HepG2 (cell line): Measurements from ENCODE around the gene CLEC18C. TPM values are rescaled to one million over a fixed set of nuclear protein-coding genes. Genes with fewer than 3 reads are reported as not detected.

Experiments
- AHR ChIP-seq: IDR thresholded peaks from 2 replicates; pipeline ENCODE4 v1.6.1; 2018; ENCODE audit warnings: missing genetic modification reagents, missing compliant biosample characterization
- CCAR2 ChIP-seq: fragments of 200-400 bp; formaldehyde crosslinking; optimal IDR thresholded peaks from 2 replicates; pipeline ENCODE3; 2018; ENCODE audit warnings: low read depth, mild to moderate bottlenecking, low read length, moderate library complexity
- CREM ChIP-seq, 2 experiments: sonication (generic) in 1 of 2; formaldehyde crosslinking in 1 of 2; IDR thresholded peaks; 2 replicates each; pipeline versions ENCODE4 v1.4.0 to v1.6.1; 2016 to 2020; ENCODE audit warnings: antibody characterized with exemption in 1 of 2, mild to moderate bottlenecking in 1 of 2, missing genetic modification reagents in 1 of 2
- MIXL1 ChIP-seq: IDR thresholded peaks from 2 replicates; pipeline ENCODE4 v1.6.1; 2016
- SMYD3 ChIP-seq: sonication (generic); formaldehyde crosslinking; IDR thresholded peaks from 2 replicates; pipeline ENCODE4 v1.8.1; 2023; ENCODE audit warnings: mild to moderate bottlenecking, missing genetic modification reagents
- TOE1 ChIP-seq: sonication (generic); formaldehyde crosslinking; IDR thresholded peaks from 2 replicates; pipeline ENCODE4 v1.4.0; 2020; ENCODE audit warnings: mild to moderate bottlenecking, missing genetic modification reagents
- TOPORS ChIP-seq: sonication (generic); formaldehyde crosslinking; IDR thresholded peaks from 2 replicates; pipeline ENCODE4 v1.8.0; 2023; ENCODE audit warnings: mild to moderate bottlenecking, missing genetic modification reagents
- ZBTB21 ChIP-seq: sonication (generic); formaldehyde crosslinking; IDR thresholded peaks from 2 replicates; pipeline ENCODE4 v1.4.0; 2020; ENCODE audit warnings: missing genetic modification reagents
- ZNF333 ChIP-seq: sonication (generic); formaldehyde crosslinking; IDR thresholded peaks from 2 replicates; pipeline ENCODE4 v1.4.0; 2020; ENCODE audit warnings: mild to moderate bottlenecking, missing genetic modification reagents, borderline replicate concordance
- polyA plus RNA-seq, 8 experiments: library from polyadenylated mRNA; depleted of rRNA in 3 of 8; stranded (reverse) in 7 of 8; unstranded in 1 of 8; fragments of >200 nt; fragmentation: Illumina TruSeq in 4 of 8; extraction: Trizol in 4 of 8; gene quantifications; 2 replicates each; pipeline versions ENCODE4 v1.2.1 to v1.2.3, GENCODE V29; 2011 to 2016; ENCODE audit warnings: low read depth in 4 of 8, missing spikeins in 1 of 8, mixed read lengths in 1 of 8; ENCODE audit not compliant: insufficient read depth in 1 of 8
- total RNA-seq, 5 experiments: library from RNA; depleted of rRNA; stranded (reverse); fragments of >200 nt; fragmentation: Illumina TruSeq; extraction: Trizol; gene quantifications; 2 replicates each; pipeline ENCODE4 v1.2.3, GENCODE V29; 2016; ENCODE audit warnings: low read depth in 1 of 5
- TF ChIP-seq, protein P1 (sequence below): sonication (generic); formaldehyde crosslinking; IDR thresholded peaks from 2 replicates; pipeline ENCODE4 v1.4.0; 2020; ENCODE audit warnings: missing genetic modification reagents, borderline replicate concordance
- TF ChIP-seq, protein P2 (sequence below), 2 experiments: sonication (generic) in 1 of 2; formaldehyde crosslinking in 1 of 2; IDR thresholded peaks; 2 replicates each; pipeline versions ENCODE4 v1.5.1 to v1.6.1; 2011 to 2020; ENCODE audit warnings: borderline replicate concordance in 1 of 2, low read depth in 1 of 2, low read length in 1 of 2, mild to moderate bottlenecking in 1 of 2, missing genetic modification reagents in 1 of 2, moderate library complexity in 1 of 2
- TF ChIP-seq, protein P3 (sequence below): sonication (generic); formaldehyde crosslinking; conservative IDR thresholded peaks from 2 replicates; pipeline ENCODE4 v1.4.0; 2020; ENCODE audit warnings: mild to moderate bottlenecking, missing genetic modification reagents, moderate library complexity
- TF ChIP-seq, protein P4 (sequence below): sonication (generic); formaldehyde crosslinking; IDR thresholded peaks from 2 replicates; pipeline ENCODE4 v1.4.0; 2020; ENCODE audit warnings: missing genetic modification reagents, mild to moderate bottlenecking, borderline replicate concordance

CLEC18C gene
- total and polyA plus RNA-seq, 2 of the 13 experiments (the other 11 are each of a cell fraction or from before 2014, with no cell fraction given): 0.15 to 0.29 TPM

DNA sequence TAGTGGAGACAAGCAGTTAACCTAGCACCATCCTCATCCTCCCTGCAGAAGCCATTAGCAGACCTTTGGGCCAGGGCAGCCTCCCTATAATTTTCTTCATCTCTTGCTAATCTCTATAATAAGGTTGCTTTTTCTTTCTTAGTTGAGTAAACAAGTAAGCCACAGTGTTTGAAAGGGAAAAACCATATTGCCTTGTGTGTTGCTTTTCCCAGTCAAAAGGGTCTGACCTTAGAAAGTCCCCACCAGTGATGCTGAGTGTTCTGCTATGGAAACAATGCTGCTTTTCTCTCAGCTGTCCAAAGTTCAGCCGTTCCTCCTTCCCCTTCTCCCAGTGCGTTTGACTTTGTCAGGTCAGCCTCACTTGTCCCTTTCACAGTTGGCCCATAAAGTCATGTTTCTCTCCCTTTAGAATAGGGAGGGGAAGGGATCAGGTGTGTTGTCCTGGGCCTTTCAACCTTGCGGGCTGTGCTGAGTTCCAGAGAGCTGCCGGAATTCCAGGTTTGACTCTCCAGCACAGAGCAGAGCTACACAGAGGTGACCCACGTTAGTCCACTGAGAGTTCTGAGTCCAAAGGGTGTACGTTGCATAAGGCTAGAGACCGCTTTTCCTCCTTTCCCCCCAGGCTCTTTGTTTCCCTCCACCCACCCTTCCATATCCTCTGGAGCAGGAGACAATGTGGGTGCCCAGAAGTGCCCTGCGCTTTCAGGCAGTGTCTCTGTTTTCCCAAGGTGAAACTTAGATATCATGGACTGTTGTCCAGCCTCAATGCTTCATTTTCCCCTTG, 15.9 kb upstream of the CLEC18C start (continued):
- TF ChIP-seq, protein P1, sequence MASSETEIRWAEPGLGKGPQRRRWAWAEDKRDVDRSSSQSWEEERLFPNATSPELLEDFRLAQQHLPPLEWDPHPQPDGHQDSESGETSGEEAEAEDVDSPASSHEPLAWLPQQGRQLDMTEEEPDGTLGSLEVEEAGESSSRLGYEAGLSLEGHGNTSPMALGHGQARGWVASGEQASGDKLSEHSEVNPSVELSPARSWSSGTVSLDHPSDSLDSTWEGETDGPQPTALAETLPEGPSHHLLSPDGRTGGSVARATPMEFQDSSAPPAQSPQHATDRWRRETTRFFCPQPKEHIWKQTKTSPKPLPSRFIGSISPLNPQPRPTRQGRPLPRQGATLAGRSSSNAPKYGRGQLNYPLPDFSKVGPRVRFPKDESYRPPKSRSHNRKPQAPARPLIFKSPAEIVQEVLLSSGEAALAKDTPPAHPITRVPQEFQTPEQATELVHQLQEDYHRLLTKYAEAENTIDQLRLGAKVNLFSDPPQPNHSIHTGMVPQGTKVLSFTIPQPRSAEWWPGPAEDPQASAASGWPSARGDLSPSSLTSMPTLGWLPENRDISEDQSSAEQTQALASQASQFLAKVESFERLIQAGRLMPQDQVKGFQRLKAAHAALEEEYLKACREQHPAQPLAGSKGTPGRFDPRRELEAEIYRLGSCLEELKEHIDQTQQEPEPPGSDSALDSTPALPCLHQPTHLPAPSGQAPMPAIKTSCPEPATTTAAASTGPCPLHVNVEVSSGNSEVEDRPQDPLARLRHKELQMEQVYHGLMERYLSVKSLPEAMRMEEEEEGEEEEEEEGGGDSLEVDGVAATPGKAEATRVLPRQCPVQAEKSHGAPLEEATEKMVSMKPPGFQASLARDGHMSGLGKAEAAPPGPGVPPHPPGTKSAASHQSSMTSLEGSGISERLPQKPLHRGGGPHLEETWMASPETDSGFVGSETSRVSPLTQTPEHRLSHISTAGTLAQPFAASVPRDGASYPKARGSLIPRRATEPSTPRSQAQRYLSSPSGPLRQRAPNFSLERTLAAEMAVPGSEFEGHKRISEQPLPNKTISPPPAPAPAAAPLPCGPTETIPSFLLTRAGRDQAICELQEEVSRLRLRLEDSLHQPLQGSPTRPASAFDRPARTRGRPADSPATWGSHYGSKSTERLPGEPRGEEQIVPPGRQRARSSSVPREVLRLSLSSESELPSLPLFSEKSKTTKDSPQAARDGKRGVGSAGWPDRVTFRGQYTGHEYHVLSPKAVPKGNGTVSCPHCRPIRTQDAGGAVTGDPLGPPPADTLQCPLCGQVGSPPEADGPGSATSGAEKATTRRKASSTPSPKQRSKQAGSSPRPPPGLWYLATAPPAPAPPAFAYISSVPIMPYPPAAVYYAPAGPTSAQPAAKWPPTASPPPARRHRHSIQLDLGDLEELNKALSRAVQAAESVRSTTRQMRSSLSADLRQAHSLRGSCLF (CRISPR knock-in tag): no peak
- TF ChIP-seq AHR (no peak), CREM (IDR thresholded peaks at IDR 0.05) (peak; percentile 79), CREM (CRISPR knock-in tag; IDR thresholded peaks at IDR 0.05) (no peak), MIXL1 (CRISPR knock-in tag) (no peak), ZBTB21 (CRISPR knock-in tag) (no peak), TOE1 (CRISPR knock-in tag) (peak; percentile 72; the same call in 1 of the 2 replicates), TOPORS (CRISPR knock-in tag) (peak; percentile 56; the same call in 1 of the 2 replicates), ZNF333 (CRISPR knock-in tag) (no peak), CCAR2 (no peak), SMYD3 (CRISPR knock-in tag) (peak; percentile 77; the same call in 1 of the 2 replicates)
- TF ChIP-seq, protein P2, sequence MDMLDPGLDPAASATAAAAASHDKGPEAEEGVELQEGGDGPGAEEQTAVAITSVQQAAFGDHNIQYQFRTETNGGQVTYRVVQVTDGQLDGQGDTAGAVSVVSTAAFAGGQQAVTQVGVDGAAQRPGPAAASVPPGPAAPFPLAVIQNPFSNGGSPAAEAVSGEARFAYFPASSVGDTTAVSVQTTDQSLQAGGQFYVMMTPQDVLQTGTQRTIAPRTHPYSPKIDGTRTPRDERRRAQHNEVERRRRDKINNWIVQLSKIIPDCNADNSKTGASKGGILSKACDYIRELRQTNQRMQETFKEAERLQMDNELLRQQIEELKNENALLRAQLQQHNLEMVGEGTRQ (IDR thresholded peaks at IDR 0.05; ENCODE audit: low read depth, low read length): no peak
- TF ChIP-seq, protein P2 (CRISPR knock-in tag; IDR thresholded peaks at IDR 0.05; ENCODE audit: borderline replicate concordance): no peak
- TF ChIP-seq, protein P3, sequence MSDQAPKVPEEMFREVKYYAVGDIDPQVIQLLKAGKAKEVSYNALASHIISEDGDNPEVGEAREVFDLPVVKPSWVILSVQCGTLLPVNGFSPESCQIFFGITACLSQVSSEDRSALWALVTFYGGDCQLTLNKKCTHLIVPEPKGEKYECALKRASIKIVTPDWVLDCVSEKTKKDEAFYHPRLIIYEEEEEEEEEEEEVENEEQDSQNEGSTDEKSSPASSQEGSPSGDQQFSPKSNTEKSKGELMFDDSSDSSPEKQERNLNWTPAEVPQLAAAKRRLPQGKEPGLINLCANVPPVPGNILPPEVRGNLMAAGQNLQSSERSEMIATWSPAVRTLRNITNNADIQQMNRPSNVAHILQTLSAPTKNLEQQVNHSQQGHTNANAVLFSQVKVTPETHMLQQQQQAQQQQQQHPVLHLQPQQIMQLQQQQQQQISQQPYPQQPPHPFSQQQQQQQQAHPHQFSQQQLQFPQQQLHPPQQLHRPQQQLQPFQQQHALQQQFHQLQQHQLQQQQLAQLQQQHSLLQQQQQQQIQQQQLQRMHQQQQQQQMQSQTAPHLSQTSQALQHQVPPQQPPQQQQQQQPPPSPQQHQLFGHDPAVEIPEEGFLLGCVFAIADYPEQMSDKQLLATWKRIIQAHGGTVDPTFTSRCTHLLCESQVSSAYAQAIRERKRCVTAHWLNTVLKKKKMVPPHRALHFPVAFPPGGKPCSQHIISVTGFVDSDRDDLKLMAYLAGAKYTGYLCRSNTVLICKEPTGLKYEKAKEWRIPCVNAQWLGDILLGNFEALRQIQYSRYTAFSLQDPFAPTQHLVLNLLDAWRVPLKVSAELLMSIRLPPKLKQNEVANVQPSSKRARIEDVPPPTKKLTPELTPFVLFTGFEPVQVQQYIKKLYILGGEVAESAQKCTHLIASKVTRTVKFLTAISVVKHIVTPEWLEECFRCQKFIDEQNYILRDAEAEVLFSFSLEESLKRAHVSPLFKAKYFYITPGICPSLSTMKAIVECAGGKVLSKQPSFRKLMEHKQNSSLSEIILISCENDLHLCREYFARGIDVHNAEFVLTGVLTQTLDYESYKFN (CRISPR knock-in tag): peak; percentile 99
- TF ChIP-seq, protein P4, sequence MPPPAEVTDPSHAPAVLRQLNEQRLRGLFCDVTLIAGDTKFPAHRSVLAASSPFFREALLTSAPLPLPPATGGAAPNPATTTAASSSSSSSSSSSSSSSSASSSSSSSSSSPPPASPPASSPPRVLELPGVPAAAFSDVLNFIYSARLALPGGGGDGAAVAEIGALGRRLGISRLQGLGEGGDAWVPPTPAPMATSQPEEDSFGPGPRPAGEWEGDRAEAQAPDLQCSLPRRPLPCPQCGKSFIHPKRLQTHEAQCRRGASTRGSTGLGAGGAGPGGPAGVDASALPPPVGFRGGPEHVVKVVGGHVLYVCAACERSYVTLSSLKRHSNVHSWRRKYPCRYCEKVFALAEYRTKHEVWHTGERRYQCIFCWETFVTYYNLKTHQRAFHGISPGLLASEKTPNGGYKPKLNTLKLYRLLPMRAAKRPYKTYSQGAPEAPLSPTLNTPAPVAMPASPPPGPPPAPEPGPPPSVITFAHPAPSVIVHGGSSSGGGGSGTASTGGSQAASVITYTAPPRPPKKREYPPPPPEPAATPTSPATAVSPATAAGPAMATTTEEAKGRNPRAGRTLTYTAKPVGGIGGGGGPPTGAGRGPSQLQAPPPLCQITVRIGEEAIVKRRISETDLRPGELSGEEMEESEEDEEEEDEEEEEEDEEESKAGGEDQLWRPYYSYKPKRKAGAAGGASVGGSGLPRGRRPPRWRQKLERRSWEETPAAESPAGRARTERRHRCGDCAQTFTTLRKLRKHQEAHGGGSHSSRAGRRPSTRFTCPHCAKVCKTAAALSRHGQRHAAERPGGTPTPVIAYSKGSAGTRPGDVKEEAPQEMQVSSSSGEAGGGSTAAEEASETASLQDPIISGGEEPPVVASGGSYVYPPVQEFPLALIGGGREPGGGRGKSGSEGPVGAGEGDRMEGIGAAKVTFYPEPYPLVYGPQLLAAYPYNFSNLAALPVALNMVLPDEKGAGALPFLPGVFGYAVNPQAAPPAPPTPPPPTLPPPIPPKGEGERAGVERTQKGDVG (CRISPR knock-in tag): peak; percentile 83; the same call in 1 of the 2 replicates
